HG03280 (cell line): ENCODE measurements around the gene ALDH7A1.
"Not testable (repeated sequence)": the region's sequence is repeated elsewhere in the genome, so short reads cannot be mapped to it uniquely, and the experiment has no call there.

Source experiments
- ATAC-seq: cut with Tn5 transposase; IDR thresholded peaks from one replicate; pipeline ENCODE4 v1.9.1; 2021; ENCODE audit warnings: mild to moderate bottlenecking, moderate library complexity; ENCODE audit not compliant: unreplicated experiment

The ALDH7A1 gene

DNA sequence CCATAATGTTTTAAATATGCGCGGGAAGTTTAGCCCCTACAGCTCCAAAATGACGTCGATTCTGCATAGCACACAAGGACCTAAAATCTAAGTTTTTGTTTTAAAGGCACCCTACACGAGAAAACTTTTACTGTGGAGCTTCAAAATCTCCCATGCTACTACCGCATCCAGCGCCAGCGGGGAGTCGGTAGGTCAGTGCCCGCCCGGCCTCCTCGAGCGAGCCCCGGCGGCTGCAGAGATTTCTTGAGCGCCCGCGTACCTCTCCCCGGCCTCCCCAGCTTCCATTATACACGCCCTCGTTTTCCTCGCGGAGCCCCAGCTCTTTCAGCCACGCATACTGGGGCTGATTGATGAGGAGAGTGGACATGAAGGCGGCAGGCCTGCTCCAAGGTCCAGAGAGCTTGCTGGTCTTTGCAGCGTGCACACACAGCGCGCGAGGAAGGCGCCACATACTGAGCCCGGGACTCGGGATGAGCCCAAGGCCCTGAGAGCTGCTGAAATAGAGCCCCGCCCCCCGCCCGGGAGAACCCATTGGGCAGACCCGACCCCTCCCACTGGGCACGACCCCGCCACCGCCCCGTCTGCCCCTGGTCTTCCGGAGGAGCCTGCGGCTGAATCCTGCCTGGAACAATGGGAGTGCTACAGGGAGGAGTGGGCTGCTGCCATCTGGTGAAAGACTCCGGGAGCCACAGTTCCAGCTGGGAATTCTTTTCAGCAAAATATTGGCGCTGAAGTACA is at the start of gene ALDH7A1:
Gene ALDH7A1, minus strand, starts transcription at position 472 of the 738 bp plus-strand sequence. Its CDS starts 21 bp downstream, at position 451.
- peak; percentile 67 for ATAC-seq

DNA sequence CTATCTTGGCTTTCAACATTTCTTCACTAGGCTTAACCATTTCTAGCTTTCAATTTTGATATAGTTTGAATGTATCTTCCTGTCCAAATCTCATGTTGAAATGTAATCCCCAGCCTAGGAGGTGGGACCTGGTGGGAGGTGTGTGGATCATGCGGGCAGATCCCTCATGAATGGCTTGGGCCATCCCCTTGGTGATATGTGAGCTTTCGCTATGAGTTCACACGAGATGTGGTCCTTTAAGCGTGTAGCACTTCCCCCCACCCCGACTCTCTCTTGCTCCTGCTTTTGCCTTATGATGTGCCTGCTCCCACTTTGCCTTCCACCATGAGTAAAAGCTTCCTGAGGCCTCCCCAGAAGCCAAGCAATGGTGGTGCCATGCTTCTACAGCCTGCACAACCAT is 46.4 kb upstream of the ALDH7A1 start:
- ATAC-seq: no peak

DNA sequence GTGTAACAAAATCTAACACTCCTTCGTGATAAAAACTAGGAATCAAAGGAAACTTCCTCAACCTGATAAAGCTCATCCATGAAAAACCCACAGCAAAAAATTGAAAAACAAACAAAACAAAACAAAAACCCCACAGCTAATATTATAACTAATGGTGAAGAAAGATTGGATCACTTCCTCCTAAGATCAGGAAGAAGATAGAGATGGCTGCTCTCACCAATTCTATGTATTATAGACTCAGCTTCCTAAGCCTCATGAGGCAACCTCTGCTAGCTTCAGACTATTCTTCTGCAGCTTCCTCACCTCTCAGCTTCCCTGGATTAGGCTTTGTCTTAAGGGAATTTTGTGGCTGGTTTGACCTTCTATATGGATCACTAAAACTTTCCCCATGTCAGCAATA is 45.8 kb upstream of the ALDH7A1 start:
- no peak for ATAC-seq

DNA sequence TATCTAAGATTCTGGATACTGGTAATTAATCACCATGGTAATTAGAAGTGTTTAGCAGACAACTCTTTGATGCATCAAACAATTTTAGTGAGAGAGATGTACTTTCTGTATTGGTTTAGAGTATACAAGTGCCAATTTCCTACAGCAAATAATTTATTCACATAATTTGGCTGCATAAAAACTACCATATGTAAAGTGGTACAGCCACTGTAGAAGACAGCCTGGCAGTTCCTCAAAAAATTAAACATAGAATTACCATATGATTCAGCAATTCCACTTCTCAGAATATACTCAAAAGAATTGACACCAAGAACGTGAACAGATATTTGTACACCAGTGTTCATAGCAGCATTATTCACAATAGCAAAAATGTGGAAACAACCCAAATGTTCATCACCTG is 41.9 kb upstream of the ALDH7A1 start:
- ATAC-seq: no peak

DNA sequence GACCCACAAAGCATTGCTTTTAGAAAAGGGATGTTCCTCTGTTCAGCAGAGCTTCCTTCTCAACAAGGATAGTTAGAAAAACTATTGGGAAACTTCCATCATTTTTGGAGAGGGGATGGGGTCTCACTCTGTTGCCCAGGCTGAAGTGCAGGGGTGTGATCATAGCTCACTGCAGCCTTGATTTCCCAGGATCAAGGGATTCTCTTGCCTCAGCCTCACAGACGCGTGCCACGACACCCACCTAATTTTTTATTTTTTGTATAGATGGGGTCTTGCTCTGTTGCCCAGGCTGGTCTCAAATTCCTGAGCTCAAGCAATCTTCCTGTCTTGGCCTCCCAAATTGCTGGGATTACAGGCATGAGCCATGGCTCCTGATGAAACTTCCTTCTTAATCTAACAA is 40.6 kb upstream of the ALDH7A1 start:
- ATAC-seq: no peak

DNA sequence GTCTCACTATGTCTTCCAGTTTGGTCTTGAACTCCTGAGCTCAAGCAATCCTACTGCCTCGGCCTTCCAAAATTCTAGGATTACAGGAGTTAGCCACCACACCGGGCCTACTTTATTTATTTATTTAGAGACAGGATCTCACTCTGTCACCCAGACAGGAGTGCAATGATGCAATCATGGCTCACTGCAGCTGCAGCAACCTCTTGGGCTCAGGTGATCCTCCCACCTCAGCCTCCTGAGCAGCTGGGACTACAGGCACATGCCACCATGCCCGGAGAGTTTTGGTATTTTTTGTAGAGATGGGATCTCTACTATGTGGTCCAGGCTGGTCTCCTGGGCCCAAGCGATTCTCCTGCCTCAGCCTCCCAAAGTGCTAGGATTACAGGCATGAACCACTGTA is 38.5 kb upstream of the ALDH7A1 start:
- ATAC-seq: no peak

DNA sequence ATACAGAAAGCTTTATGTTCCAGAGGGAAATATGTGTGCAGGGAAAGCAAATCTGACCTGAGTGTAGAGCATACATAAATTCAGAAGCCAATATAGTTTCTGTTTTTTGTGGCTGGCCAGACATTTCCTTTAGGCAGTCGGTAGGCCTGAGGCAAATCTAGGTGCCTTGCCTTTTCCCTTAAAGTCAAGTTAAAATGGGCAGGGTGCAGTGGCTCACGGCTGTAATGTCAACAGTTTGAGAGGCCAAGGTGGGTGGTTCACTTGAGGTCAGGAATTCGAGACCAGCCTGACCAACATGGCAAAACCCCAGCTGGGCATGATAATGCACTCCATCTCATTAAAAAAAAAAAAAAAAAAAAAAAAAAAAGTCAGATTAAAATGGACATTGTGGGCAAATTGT is 36.9 kb upstream of the ALDH7A1 start:
- ATAC-seq: no peak

DNA sequence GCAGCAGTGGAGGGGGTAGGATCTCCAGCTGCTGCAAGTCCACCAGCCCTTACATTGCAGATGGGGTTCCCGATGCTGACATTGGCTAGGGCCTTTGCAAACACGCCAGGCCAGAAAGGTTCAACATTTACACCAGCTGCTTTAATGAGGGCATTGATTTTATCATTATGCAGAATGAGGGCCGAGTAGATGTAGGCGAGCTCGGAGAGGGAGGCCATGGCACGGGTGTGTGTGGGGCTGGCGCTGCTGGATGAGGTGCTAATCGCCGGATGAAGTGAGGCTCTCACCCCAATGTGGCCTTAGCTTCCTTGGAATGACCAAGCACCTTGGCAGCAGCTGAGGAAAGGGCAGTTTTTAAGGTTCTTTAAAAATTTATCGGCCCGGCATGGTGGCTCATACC is 33.1 kb upstream of the ALDH7A1 start:
- no peak for ATAC-seq

DNA sequence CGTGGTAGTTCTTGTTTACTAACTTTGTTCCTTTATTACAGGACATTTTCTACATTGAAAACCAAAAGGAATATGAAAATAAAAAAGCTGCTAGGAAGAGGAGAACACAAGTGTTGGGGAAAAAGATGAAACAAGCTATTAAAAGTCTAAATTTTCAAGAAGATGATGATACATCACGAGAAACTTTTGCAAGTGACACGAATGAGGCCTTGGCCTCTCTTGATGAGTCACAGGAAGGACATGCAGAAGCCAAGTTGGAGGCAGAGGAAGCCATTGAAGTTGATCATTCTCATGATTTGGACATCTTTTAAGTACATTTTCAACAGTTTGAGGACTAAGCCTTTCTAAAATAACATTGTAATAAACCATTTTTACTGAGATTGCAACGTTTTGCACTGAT is 29.5 kb upstream of the ALDH7A1 start:
- no peak for ATAC-seq

DNA sequence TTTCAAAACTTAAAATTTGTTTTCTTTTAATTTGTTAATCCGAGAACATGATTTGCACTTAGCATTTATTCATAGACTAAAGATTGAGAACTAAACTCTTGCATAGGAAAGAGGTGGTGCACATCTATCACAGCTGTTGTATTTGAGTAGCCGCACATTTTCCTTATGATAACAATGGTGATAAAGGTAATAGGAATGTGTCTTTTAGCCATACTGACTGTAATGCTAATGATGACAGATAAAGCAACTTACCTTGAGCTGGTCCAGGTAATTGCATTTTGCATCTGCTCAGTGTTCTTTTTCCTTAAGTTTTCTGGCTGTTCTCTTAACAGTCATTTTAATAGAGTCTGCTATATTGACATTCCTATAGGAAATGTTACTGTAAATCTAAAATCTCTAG is 24.8 kb upstream of the ALDH7A1 start:
- ATAC-seq: no peak

DNA sequence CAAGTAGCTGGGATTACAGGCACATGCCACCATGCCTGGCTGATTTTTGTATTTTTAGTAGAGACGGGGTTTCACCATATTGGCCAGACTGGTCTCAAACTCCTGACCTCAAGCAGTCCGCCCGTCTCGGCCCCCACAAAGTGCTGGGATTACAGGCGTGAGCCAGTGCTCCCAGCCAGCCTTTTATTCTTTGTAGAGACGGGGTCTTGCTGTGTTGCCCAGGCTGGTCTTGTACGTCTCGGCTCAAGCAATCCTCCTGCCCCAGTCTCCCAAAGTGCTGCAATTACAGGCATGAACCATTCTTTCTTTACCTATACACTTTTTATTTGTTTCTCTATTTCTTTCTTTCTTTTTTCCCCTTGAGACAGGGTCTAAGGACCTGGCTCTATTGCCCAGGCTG is 22.6 kb upstream of the ALDH7A1 start:
- not testable (repeated sequence) for ATAC-seq

DNA sequence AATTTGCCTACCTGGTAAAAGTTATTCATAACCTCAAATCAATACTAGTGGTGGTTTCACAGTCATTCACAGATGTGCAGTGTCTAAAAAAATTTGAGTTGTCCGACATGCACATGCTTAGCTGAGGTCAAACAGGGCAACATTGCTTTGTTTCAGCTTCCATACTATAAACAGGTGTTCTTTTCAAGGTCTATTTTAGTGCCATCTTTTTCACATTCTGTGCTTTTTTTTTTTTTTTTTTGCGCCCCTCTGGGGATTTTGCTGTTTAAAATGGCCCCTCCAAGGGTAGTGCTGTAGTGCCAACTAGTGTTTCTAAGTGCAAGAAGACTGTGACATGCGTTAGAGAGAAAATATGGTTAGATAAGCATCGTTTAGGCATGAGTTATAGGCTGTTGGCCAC is 20.3 kb upstream of the ALDH7A1 start:
- ATAC-seq: peak; percentile 97

DNA sequence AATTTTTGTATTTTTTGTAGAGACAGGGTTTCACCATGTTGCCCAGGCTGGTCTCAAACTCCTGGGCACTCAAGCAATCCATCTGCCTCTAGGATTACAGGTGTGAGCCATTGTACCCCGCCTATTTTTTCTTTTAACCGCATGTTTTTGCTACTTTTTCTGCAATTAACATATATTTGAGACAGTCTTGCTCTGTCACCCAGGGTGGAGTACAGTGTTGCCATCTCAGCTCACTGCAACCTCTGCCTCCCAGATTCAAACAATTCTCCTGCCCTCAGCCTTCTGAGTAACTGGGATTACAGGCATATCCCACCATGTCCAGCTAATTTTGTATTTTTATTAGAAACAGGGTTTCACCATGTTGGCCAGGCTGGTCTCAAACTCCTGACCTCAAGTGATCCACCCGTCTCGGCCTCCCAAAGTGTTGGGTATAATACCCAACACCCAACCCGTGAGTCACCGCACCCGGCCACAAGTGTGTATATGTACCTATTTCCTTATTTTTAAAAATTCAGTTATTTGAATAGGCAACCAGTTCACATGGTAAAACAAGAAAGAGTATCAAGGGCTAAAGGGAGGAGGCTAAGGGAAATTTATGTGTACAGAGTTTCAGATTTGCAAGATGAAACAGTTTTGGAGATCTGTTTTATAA is 19.0 kb upstream of the ALDH7A1 start:
- ATAC-seq: no peak

DNA sequence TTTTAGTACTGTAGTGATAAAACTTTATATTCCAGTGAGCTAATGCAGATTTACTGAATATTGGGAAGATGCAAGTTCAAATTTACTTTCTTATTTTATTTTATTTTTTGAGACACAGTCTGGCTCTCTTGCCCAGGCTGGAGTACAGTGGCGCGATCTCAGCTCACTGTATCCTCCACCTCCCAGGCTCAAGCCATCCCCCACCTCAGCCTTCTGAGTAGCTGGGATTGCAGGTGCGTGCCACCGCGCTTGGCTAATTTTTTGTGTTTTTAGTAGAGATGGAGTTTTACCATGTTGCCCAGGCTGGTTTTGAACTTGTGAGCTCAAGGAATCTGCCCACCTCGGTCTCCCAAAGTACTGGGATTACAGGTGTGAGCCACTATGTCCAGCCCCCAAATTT is 15.6 kb upstream of the ALDH7A1 start:
- ATAC-seq: no peak

DNA sequence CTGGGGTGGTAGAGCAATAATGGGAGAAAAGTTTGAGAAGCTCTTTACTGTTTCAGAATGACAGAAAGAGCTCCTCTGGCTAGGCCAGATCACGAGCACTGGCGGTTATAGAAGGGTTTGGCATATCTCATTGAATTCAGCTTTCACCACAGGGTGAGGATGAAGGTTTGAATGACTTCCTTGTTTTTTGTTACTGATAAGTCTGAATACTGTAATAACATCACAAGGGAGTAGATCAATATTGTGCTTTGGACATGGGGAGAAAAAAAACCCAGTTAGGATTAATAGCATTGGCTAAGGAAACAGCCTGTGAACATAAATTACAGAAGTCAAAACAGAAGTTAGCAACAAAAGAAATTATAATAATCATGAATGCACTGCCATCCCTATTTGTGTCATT is 15.1 kb upstream of the ALDH7A1 start:
- no peak for ATAC-seq

DNA sequence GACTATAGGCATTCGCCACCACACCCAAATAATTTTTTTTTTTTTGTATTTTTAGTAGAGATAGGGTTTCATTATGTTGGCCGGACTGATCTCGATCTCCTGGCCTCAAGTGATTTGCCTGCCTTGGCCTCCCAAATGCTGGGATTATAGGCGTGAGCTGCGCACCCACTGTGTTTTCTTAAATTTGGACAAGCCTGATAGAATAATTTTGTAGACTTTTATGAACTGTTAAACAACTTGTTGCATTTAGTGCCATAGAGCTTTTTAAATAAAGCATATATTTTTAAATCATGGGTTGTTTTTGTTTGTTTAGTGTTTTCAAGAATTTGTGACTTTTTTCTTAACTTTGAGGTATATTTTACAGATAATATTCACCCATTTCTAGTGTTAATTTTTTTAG is 10.5 kb upstream of the ALDH7A1 start:
- ATAC-seq: no peak

DNA sequence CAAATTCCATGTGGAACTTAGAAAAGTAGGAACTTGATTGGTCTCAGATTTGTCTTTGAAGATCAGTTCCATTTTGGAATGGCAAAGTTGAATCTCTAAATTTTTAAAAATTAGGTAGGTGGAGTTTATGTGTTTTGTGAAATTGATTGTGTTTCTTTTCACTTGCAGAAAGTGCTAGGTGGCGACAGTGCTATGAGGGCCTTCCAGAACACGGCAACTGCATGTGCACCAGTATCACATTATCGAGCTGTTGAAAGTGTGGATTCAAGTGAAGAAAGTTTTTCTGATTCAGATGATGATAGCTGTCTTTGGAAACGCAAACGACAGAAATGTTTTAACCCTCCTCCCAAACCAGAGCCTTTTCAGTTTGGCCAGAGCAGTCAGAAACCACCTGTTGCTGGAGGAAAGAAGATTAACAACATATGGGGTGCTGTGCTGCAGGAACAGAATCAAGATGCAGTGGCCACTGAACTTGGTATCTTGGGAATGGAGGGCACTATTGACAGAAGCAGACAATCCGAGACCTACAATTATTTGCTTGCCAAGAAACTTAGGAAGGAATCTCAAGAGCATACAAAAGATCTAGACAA is 8.5 kb upstream of the ALDH7A1 start:
- no peak for ATAC-seq

DNA sequence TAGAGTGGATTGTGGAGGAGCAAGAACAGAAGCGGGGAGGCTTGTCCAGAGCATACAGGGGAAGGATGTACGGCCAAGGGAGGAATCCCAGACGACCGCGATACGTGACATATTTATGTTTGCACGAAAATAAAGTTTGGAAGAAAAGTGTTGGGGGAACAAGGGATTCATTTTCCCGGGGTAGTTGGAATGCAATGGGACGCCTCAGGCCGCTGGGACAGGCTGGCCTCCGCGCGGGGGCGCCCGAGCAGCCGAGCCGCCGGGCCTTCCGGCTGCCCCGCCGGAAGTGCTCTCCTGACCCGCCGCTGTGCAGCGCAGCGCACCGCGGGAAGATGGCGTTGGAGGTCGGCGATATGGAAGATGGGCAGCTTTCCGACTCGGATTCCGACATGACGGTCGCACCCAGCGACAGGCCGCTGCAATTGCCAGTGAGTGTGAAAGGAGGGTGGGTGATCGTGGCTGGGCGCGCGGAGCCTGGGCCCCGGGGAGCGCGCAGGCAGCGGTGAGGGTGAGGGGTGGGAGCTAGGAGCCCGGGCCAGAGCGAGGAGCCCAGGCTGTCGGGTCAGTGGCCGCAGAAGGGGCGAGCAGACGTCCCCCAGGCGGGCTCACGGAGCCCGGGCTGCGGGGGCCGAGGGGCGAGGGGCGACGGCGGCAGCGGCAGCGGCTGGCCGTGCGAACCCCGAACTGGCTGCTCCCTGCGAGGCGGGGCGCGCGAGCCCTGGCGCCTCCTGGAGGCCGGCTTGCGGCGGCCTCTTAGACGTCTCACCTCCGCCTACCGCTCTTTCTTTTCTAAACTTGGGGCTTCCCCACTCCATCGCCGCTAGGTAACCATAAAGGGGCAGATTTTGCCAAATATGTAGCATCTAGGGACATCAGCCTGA is 5.9 kb upstream of the ALDH7A1 start, which contains the start of gene PHAX:
Gene PHAX, plus strand, starts transcription at position 317 of the 881 bp plus-strand sequence. Its CDS starts 16 bp downstream, at position 333.
- ATAC-seq: peak; percentile 96

DNA sequence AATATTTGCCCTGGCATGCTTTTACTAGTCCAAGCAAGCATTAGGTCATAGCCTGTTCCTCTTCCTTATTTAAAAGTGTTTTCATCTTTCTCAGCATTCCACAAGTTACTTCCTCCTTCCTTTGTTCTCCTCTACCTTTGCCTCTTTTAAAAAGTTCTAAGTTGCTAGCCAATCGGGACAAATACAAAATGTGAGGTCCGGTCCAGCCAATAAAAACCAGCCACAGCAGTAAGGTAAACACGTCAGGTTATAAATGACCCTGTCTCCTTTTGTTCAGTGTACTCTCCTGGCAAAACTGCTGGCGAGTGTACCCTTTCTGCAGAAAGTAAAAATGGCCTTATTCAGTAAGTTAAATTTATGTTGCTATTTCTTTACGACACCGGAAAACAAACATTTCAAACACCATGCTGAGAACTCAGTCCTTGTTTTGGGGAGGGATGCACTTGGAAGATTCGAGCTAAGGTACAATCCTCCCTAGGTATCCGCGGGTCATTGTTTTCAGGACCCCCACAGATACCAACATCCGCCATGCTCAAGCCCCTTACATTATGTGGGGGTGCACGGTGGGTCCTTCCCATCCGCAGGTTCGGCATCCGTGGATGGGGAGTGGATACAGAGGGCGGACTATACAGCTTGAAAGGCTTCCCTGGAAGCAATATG is 5.1 kb upstream of the ALDH7A1 start:
- ATAC-seq: not testable (repeated sequence)

DNA sequence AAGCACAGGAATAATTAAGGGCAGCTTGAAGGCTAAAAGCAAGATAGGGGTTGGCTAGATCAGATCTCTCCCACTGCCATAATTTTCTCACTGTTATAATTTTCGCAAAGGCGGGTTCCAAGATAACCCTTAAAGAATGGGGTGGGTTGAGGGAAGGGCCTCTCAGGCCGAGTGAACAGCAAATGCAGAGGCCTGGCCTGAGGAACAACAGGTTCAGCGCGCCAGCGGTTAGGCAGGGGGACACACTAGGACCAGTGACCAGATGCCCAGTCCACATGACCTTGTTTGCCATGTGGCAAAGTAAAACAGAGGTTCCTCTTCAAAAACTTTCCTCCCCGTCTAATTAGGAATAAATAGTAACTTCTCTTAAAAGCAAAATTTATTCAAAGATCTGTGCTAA is 4.5 kb upstream of the ALDH7A1 start:
- no peak for ATAC-seq

DNA sequence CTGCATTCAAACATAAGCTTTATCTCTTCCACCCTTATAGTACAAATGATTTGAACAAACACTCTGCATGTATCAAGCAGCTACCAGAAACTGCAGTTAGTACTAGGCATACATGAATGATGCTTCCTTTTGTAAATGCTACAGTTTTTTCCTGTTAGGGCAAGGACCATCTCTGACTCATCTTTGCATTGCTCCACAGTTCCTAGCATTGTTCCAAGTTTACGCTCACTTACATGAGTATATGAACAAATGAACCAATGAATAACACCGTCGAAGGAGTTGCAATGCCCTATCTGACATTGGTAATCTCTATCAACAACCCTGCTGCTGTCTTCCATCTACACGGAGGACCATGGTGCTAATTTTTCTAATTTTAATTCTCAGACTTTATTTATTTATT is 2.1 kb upstream of the ALDH7A1 start:
- no peak for ATAC-seq
